ENCODE measurements around the gene UIMC1.
A peak's percentile ranks its signal among the peaks of the same experiment; 100 is the strongest.

The UIMC1 gene

DNA sequence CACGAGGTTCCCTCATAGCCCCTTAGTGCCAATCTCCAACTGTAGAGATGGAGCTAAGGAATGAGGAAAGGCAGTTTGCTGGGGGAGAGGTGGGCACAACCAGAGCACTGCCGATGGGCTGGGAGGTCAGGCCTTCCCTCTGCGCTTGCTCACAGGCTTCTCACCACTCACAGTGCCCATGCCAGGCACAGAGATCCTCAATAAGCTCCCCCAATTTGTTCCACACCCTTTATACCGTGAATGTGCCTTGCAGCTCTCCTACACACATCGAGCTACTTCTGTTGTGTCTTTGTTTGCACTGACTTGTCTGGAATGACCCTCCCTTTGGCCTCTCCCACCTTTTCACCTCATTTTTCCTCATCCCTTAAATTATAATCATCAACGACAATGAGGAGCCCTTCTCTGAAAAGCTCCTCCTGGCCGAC, 105.8 kb downstream of the UIMC1 start:
- DNase-seq: no peak

DNA sequence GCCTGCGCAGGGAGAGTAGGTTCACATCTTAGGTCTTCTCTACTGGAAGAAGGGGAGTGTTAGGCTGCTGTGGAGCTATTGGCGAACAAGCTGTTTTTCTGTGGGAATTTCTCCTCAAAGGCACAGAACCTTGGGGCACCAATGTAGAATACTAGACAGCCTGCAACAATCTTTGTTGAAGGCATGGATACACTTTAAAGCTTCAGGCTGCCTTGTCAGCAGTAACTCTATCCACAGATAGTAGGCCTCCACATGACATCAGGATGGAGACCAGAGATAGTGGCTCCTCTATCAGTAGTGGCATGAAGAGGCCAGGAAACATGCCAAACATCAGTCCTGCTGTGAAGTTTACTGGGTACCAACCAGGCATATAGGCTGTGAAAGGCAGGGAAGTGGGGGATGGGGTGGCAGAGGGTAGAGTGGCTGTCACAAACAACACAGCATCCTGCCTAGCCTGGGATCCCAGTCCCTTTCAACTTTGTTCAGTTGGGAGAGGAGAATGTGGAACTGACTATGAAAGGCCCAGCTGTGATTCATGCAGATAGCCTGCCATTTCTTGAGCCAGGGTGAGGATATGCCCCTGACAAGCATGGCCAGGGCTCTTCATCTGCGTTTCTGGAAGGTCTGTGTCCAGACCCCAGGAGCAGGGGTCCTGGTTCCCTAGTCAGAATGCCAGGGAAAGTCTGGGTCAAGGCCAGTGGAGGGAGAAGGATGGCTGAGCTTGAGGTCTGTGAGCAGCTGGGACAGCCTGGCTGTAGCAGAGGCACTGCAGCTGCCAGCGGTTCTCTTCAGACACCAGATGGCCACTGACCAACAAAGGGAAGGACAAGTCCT, 106.4 kb downstream of the UIMC1 start:
- peak; percentile 54 for DNase-seq

DNA sequence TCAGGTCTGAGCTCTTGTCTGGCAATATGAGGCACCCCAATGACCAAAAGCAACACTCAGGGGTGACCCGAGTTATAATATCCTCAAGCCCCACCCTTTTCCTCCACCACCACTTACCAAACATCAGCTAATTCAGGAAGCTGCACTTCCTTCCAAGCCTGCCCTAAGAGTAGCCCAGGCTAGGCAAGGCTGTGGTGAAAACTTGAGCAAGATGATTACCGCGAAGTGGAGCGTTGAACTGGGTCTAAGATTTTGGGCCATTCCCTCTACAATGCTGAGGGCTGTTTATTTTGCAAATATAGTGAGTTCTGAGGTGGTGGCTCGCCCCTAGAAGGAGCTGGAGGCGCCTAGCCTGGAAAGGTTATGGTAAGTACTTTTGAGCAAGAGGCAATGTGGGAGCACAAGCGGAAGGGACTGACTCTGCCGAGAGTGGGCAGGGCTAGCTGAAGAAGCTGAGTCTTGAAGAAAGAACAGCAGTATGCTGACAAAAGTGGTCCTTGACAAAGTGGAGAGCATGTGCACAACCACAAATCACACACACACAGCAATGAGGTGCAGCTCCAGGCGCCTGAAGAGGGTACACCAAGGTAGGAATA, 107.2 kb downstream of the UIMC1 start, which contains the start of gene HK3:
HK3 (minus strand) TSS at position 51 of the 596 bp plus-strand sequence. CDS start 3,187 bp downstream, outside the sequence.
- DNase-seq: no peak

DNA sequence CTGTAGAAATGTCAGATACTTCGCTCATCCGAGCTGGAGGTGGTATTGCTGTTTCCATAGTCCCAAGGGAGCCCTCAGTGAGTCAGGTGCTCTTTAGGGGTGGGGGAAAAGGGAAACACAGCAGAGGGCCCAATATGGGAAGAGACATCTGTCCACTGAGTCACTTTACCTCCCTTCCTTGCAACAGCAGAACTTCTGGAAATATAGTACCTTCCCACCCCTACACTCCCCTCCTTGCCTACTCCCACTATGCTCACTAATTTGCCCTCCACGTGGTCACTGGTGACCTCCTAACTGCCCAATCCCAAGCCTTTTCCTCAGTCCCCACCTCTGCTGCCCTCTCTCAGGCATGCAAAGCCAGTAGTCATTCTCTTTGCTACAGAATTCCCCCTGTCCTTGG, 109.3 kb downstream of the UIMC1 start:
- DNase-seq: no peak

DNA sequence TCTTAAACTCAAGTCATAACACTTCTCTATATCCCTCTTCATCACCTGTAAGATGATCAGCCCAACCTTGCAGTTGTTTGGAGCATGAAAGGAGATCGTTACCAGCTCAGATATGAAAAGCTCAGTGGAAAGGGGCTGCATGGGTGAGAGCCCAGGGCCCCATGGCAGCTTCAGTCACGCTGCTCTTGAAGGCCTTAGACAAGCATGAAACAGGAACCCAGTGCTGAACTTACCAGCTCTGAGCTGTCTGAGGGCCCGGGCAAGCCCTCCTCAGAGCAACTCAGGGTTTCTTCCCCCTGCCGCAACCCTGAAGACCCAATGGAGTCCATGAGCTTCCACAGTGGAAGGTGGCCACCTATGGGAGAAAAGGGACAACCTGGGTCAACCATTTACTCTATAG, 110.7 kb downstream of the UIMC1 start:
- no peak for DNase-seq

DNA sequence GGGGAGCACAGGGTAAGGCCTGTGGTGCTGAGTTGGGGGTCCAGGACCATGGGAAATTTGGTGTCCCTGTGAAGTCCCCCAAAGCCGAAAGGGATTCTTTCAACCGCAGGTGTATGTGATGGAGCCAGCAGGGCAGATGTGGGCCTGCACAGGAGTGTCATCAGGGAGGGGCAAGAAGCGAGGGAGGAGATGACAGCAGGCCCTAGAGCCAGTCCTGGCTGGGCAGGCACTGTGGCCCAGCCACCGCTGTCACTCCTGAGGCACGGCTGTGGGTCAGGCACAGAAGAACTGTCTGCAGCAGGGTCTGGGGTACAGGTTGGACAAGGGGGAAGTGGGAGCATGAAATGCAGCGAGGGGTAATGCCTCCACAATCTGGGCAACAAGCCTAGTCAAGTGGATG, 112.3 kb downstream of the UIMC1 start:
- DNase-seq: no peak

DNA sequence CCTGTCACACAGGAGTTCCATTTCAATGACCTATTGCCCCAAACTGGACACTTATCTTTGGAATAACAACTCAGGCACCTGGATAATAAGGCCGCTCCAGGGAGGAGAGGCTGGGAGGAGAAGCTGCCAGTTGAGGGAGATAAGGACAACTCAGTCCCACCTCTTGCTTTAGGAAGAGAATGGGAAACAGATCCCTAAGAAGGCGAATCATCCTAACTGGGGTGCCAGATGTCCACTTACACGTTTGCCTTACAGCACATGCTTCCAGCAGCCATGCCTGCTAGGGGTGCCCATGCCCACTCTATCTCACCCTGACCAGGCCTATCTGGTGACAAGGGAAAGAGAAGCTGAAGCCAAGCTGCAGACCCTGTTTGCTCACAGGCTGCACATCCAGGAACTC, 113.9 kb downstream of the UIMC1 start:
- DNase-seq: no peak

DNA sequence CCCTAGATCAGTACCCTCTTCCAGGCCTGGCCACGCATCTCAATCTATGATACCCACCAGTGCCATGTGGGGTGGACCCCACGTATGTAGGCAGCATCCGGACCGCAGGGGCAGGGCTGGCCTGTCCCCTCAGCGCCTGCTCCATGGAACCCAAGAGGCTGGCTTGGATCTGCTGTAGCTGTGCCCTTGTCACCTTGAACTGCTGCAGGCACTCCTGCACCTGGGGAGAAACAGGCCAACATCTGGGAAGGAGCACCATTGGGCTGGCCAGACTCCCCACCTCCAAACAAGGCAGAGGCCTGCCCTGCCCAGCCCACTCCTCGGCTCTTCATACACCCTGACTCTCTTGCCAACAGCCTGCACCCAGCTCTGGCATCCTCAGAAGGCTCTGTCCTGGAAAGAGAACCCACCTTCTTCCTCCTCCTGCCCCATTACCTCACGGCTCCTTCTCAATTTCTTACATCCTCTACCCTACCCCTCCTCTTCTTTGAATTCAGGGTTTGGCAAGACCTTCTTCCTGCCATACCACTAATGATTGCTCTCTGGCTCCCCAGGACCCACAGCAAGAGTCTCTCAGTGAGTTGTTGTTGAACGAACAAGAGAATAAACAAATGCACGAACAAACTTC, 115.1 kb downstream of the UIMC1 start:
- DNase-seq: no peak

DNA sequence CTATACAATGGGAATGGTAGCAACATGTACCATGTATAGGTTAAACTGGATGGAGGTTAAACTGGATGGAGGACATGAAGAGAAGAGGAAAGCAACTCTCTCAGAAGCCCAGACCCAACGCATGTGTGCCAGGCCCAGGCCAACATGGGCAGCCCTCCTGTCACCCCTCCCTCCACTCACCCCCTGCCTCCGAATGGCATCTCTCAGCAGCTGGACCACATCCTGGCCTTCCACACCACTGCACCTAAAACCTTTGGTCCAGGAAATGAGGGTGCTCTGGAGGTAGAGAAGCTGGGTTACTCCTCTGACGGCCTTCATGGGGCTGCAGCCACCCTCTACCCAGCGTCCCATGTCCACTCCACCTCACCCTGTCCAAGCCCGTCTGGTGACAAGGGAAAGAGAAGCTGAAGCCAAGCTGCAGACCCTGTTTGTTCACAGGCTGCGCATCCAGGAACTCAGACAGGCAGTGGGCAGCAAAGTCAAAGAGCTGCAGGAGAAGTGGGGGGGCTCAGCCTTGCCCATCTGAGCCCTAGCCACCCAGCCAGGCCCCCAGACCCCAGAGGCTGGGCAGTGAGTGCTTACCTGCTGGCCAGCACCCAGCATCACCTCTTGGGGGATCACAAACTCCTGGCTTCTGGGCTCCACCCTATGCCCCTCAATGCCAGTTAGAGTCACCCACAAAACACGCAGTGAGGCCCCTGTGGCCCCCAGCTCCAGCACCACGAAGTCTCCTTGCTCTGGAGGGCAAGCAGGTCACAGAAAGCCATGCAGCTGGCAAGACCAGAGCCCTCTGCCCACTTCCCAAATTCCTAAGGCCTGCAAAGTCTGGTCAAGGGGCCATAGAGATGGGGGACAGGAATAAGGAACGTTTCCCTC, 115.9 kb downstream of the UIMC1 start:
- no peak for DNase-seq

DNA sequence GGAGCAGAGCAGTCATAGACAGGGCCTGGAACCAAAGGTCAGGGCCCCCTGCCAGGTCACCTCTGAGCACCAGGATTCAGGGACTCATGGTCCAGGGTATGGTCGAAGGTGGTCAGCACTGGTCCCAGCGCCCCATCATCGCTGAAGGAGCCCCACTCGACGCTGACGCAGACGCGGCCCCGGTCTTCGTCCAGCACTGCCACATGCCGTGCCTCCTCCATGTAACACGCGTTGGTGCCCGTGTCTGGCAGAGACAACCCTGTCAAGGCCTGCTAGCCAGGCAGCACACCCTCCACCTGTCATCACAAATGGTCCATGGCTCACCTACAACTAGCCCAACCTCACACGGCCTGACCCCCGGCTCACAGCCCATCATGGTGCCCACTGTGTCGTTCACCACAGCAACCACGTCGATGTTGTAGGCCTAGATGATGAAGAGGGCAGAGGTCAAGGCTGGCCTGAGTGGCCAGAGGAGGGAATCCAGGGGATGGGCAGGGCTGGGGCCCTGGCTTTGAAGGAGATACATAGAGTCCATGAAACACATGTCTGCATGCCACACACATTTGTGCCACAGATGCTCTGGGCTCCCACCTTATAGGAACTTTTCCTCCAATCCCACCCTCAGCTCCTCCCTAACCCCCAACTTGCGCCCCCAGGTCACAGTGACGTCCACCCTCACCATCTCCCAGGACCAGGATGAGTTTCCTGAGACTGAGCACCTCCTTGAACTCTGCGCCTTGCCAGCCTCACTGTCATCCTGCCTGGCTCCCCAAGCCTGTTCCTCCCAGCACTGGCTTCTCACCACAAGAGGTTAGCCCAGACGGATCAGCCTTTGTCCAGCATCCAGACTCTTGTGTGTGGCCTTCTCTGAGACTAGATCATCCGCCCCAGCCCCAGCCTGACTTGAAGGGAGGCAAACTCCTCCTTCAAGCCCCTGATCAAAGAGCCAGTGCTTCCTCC, 117.0 kb downstream of the UIMC1 start:
- DNase-seq: no peak

DNA sequence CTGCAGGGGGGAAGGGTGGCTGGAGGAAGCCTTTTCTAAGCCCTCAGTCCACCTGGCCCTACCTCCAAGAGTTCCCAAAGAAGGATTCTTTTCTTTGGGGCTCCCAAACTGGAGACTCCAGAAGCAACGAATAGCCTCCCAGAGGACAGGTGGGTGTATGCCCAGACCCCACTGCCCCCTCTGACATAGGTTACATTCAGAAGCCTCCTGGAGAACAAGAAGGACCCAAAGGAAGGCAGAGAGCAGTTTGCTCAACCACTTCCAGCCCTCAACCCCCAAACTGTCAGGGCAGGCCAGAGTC, 117.8 kb downstream of the UIMC1 start:
- no peak for DNase-seq

DNA sequence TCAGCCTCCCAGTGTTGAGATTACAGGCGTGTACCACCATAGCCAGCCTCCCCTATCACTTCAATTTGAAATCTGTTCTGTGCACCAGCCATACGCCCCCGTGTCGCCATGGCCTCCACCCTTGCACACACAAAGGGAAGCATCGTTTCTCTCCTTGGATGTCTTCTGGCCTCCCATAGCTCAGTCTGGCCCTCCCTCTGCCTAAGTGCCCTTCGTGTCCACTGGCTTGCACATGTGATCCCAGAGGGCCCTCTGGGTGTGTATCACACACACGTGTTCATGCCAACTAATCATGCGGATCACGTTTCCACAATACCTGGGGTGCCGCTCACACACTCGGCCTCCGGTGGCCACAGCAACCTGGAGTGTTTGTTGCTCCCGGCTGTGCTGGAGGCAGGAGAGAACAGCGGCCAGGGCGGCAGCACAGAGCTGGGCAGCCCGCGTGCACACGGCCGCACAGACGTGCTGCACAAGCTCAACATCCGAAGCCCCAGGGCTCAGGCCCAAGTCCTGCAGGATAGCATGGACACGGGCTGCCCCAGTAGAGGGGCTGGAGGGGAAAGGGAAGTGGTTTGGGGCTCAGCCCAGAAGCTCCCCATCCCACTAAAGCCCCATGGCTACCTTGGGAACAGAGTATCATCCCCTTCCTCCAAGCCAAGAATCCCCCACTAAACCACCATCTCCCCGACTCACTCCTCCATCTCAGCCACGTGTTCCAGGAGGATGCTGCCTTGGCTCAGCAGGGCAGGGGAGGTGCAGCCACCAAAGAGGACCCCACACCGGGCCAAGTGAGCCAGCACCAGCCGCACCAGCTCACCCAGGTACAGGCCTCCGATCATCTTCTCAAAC, 118.3 kb downstream of the UIMC1 start:
- no peak for DNase-seq

DNA sequence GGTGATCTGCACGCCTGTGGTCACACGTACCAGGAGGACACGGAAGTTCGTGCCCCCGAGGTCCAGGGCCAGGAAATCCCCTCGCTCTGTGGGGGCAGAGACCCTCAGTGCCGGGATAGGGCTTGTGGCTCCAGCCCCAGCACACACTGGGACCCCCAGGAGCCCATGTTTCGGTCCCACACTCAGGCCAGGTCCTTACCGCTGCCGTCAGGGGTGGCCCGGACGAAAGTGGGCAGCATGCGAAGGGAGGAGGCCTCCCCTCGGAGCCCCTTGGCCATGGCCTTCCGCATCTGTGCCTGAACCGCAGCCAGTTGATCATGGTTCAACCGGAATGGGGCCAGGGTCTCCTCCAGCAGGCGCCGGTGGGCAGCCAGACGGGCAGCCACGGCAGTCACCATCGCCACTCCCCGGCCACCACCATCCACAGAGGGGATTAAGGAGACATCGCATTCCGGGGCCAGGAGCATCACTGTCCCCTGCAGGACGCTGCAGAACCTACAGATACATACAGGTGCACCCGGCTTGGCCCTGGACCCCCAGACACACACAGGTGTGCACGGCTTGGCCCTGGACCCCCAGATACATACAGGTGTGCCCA, 119.2 kb downstream of the UIMC1 start:
- no peak for DNase-seq

DNA sequence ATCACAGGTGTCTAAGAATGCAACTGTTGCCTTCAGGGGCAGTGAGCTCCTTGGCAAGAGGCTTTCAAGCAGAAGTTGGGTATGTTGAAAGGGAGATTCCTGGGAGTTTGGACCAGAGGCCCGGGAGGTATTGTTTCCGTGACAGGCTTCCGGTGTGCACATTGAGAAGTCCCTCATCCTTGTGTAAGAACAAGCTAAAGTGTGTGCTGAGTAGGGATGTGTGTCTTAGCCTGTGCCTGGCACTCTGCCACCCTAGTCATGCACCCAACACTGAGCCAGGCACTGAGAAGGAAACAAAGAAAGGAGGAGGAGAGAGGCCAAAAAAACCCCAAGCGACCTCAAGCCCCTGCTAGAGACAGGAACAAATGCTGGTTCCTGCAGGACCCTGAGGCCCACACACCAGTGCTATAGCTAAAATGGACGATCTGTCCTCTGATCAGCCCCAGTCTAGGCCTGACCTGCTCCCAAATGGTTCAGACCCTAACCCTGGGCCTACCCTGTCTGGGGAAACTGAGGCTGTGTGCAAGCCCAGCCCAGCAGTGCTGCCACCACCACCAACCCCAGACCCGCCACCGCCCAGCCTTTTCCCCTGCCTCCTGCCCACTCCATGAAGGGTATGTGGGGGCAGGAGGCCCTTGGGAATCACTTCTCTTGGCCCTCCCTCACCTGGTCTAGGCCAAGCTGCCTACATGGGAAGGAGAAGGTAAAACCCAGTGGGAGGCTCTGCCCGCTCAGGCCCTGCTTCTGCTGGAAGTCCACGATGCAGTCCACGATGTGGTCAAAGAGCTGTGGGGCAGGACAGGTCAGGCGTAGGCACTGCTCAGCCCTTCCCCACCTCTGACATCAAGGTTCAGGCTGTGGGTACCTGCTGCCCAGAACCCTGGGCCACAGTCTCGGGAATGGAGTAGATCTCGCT, 120.0 kb downstream of the UIMC1 start:
- DNase-seq: no peak

DNA sequence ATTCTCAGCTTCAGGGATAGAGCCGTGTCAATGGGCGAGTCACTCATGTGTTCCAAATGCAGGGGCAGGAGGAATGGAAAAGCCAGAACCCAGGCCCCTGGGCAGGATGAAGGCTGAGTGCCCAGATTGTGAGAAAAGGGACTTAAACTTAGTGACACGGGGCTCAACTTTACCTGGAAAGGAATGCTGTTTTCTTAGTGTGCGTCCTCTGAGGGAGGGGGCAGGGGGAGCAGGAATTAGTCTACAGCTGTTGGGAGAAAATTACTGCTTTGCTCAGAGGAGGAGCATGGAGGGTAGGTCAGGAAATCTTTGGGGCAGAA, 122.0 kb downstream of the UIMC1 start:
- DNase-seq: no peak

DNA sequence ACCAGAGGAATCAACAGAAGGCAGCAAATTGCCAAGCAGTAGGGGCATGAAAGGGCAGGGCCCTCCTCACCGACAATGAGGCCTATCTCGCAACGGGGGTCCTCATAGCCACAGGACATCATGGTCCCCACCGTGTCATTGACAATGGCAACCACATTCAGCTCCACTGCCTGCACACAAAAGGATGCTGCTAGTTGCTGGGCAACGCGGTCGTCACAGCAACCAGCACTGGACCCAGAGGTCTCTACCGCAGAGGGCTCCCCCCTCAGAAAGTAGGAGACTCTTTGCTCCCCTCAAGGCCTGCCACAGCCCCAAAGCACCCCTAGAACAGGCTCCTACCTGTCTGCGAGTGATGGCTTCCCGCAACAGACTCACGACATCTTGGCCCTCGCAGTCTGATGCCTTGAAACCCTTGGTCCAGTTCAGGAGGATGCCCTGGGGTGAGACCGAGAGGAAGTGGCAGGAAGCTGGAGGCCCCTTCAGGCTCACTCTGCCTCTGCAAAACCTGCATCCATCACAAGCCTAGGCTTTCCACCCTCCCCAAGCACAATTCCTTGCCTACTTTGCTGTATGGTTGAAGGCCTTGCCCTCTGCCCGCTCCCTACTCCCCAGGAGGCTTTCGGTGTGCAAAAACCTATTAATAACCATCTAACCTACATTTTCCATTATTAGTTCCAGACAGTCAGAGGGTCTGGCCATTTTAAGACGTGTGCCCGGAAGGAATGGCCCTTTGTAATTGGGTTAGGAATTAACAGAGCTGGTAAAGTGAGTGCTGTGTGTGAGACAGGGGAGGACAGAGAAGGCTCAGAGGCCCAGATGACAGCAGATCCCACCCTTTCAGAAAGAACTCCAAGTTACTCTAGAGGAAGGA, 122.6 kb downstream of the UIMC1 start:
- DNase-seq: peak; percentile 90

DNA sequence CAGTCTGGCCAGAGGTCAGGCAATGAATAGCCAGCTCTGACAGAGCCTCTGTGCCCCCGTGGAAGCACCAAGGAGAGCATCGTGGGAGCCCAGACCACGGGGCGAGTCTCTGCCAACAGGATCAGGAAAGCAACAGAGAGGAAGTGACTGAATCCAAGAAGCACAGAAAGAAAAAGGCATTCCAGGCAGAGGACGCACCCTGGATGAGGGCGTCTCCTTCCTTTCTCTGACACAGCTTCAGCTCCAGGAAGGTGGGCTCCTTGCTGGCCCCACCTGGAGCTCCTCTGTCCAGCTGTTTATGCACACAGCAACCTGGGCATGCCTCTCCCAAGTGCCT, 124.0 kb downstream of the UIMC1 start:
- no peak for DNase-seq

DNA sequence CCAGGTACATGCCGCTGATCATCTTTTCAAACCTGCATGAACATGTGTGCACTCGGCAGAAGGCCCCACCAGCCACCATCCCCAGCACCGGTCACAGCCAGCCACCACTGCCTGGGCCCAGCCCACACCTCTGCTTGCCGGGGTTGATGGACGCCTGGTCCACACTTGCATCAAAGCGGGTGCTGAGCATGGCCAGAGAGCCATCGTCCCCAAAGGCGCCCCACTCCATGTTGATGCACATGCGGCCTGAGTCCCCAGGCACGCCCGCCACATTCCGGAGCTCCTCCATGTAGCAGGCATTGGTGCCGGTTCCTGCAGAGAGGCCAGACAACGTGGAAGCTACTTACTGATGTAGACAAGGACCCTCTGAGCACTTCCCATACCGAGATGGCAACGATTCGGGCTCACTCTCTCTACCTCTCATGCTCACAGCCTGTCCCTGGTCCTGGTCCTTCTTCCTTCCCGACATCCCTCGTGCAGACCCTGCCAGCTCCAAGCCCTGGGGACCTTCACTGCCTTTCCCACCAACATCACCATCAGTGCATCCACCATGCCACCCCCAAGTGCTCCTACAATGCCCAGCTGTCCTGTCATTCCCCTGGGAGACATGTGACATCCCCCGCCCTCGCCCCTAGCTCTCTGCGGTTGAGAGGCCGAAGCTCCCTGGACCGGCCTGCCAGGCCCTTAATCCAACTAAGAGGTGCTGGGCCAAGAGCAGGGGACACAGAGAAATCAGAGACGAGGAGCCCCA, 124.6 kb downstream of the UIMC1 start:
- DNase-seq: no peak
